ENCODE data around the gene HOXC4. TPM values are rescaled to one million over a fixed set of nuclear protein-coding genes. Genes with fewer than 3 reads are reported as not detected.

Gene HOXC4
- total RNA-seq, 4 donors from 2014 or later, result 1.1 to 3.1 (median 1.3) TPM

- intact Hi-C loops (cut with DNase I), result no loop called here
- TF ChIP-seq CTCF (IDR thresholded peaks at IDR 0.05) (no peak), POLR2A (IDR thresholded peaks at IDR 0.05) (no peak)
- 17 to 25% methylated on average over 6 to 8 of the region's 10 CpGs for WGBS, 2 donors
- Histone ChIP-seq H3K4me3 (peak overlapping the region in 3 of 4 donors; percentile 68 to 76 (median 70)), H3K9me3 (no peaks in the 10 kb centered on the region), H3K27ac (peak overlapping the region; percentile 84 to 96 (median 90)), H3K36me3 (no peaks in the 10 kb centered on the region), H3K27me3 (peaks cover 0 to 69% (median 2%) of the 10 kb centered on the region in 4 donors), H3K4me1 (peaks cover 11 to 93% (median 22%) of the 10 kb centered on the region in 3 donors)
- DNase-seq, result no peak
These were observed 1.1 kb upstream of the HOXC4 start for GRCh38 chr12:54052438-54053002.

- intact Hi-C loops (cut with DNase I), result no loop called here
- peak overlapping the region; percentile 53 to 76 (median 69) for H3K4me3 ChIP-seq
- peaks cover 11 to 88% (median 22%) of the 10 kb centered on the region in 3 donors for H3K4me1 ChIP-seq
- WGBS, 2 donors, result 0% methylated on average over 3 of the region's 22 CpGs; no CpG with 5 or more reads in 1 of the 2 donors
- H3K9me3 ChIP-seq, result no peaks in the 10 kb centered on the region
- DNase-seq, result no peak
- TF ChIP-seq POLR2A (IDR thresholded peaks at IDR 0.05) (no peak), CTCF (IDR thresholded peaks at IDR 0.05) (no peak)
- no peaks in the 10 kb centered on the region for H3K36me3 ChIP-seq
- H3K27me3 ChIP-seq, result peaks cover 0 to 65% (median 0%) of the 10 kb centered on the region in 4 donors
- peak overlapping the region; percentile 84 to 96 (median 90) for H3K27ac ChIP-seq
These were observed 458 bp upstream of the HOXC4 start for GRCh38 chr12:54053003-54053750.

- Histone ChIP-seq H3K4me3 (peak overlapping the region; percentile 53 to 76 (median 69)), H3K27me3 (peaks cover 0 to 58% (median 0%) of the 10 kb centered on the region in 4 donors)
- TF ChIP-seq POLR2A (IDR thresholded peaks at IDR 0.05) (no peak), CTCF (IDR thresholded peaks at IDR 0.05) (no peak)
These were observed 1.1 kb downstream of the HOXC4 start for GRCh38 chr12:54054742-54055194.

GRCh38 chr12:54055552-54055951 is 1.9 kb downstream of the HOXC4 start:
- TF ChIP-seq CTCF (IDR thresholded peaks at IDR 0.05), result no peak
- no peak for TF ChIP-seq POLR2A (IDR thresholded peaks at IDR 0.05)
- Histone ChIP-seq H3K4me3 (peak overlapping the region in 3 of 4 donors; percentile 28 to 76 (median 68)), H3K36me3 (no peaks in the 10 kb centered on the region), H3K4me1 (peaks cover 11 to 65% (median 22%) of the 10 kb centered on the region in 3 donors), H3K27ac (peak overlapping the region in 2 of 4 donors; percentile 0 to 96), H3K9me3 (no peaks in the 10 kb centered on the region), H3K27me3 (peaks cover 0 to 58% (median 0%) of the 10 kb centered on the region in 4 donors)
- 44 to 45% methylated on average over 2 of the region's 2 CpGs for WGBS, 2 donors
- no peak for DNase-seq
- intact Hi-C loops (cut with DNase I), result no loop called here

More at GRCh38 chr12:54054742-54055194, 1.1 kb downstream of the HOXC4 start:
- 1 to 34% methylated on average over 7 to 17 of the region's 24 CpGs for WGBS, 2 donors
- Histone ChIP-seq H3K4me1 (peaks cover 11 to 73% (median 22%) of the 10 kb centered on the region in 3 donors), H3K9me3 (no peaks in the 10 kb centered on the region), H3K36me3 (no peaks in the 10 kb centered on the region), H3K27ac (peak overlapping the region in 3 of 4 donors; percentile 89 to 96 (median 91))
- intact Hi-C loops (cut with DNase I), result no loop called here
- no peak for DNase-seq

- TF ChIP-seq CTCF (IDR thresholded peaks at IDR 0.05) (no peak), POLR2A (IDR thresholded peaks at IDR 0.05) (no peak)
- H3K27ac ChIP-seq, result peak overlapping the region in 1 of 4 donors; percentile 18
- DNase-seq, result no peak
- H3K9me3 ChIP-seq, result no peaks in the 10 kb centered on the region
- peaks cover 0 to 58% (median 0%) of the 10 kb centered on the region in 4 donors for H3K27me3 ChIP-seq
- intact Hi-C loops (cut with DNase I), result no loop called here
- H3K36me3 ChIP-seq, result no peaks in the 10 kb centered on the region
- peaks cover 11 to 65% (median 18%) of the 10 kb centered on the region in 3 donors for H3K4me1 ChIP-seq
- H3K4me3 ChIP-seq, result peak overlapping the region in 1 of 4 donors; percentile 28
These were observed 2.5 kb downstream of the HOXC4 start for GRCh38 chr12:54056110-54056509.
